Astrocyte of the cerebellum (primary cell): ENCODE data around the gene ZMIZ2.

Source experiments
- DNase-seq: peaks from one replicate; pipeline ENCODE4 v3.0.0-alpha.2; 2011; ENCODE audit warnings: low read depth
- H3K4me3 ChIP-seq: 2 replicates; pipeline ENCODE4 v1.5.1; 2011; ENCODE audit warnings: mild to moderate bottlenecking, low read depth, low read length, moderate library complexity
- CTCF ChIP-seq: IDR thresholded peaks from 2 replicates; pipeline ENCODE4 v1.5.1; 2012; ENCODE audit warnings: low read length, low read depth, moderate library complexity, mild to moderate bottlenecking; ENCODE audit errors: missing control alignments
- in situ Hi-C: cut with HindIII; loops from 2 replicates; pipeline ENCODE4 v1.10.0; 2017; ENCODE audit warnings: low sequenced_read_pairs

ZMIZ2 gene

GRCh38 chr7:44738876-44739665 is 9.6 kb upstream of the ZMIZ2 start:
- no peak overlapping the region for H3K4me3 ChIP-seq
- in situ Hi-C loops: no loop called here
- no peak for DNase-seq
- no peak for TF ChIP-seq CTCF

- in situ Hi-C loops: no loop called here
- no peak for TF ChIP-seq CTCF
- no peak overlapping the region for H3K4me3 ChIP-seq
- DNase-seq: no peak
Measured at GRCh38 chr7:44740055-44740454, 8.6 kb upstream of the ZMIZ2 start.

- TF ChIP-seq CTCF: no peak
- no peak for DNase-seq
- no peak overlapping the region for H3K4me3 ChIP-seq
- in situ Hi-C loops: no loop called here
Measured at GRCh38 chr7:44743750-44744149, 4.9 kb upstream of the ZMIZ2 start.

- no peak for TF ChIP-seq CTCF
- peak overlapping the region; percentile 60 for H3K4me3 ChIP-seq
- in situ Hi-C loops: no loop called here
- no peak for DNase-seq
Measured at GRCh38 chr7:44748948-44749731, 493 bp downstream of the ZMIZ2 start.

- in situ Hi-C loops: no loop called here
- H3K4me3 ChIP-seq: peak overlapping the region; percentile 60
- no peak for TF ChIP-seq CTCF
- DNase-seq: no peak
Measured at GRCh38 chr7:44749992-44750391, 1.3 kb downstream of the ZMIZ2 start.

- H3K4me3 ChIP-seq: no peak overlapping the region
Measured at GRCh38 chr7:44750424-44750823, 1.8 kb downstream of the ZMIZ2 start.

More at GRCh38 chr7:44750424-44750823, 1.8 kb downstream of the ZMIZ2 start:
- no peak for TF ChIP-seq CTCF
- DNase-seq: no peak
- in situ Hi-C loops: no loop called here
